ENCODE measurements around the gene ARSI. TPM values are rescaled to one million over a fixed set of nuclear protein-coding genes. Genes with fewer than 3 reads are reported as not detected.

The ARSI gene
- total and polyA plus RNA-seq, 4 donors = 0.23 to 0.51 (median 0.33) TPM; not detected in 1

DNA sequence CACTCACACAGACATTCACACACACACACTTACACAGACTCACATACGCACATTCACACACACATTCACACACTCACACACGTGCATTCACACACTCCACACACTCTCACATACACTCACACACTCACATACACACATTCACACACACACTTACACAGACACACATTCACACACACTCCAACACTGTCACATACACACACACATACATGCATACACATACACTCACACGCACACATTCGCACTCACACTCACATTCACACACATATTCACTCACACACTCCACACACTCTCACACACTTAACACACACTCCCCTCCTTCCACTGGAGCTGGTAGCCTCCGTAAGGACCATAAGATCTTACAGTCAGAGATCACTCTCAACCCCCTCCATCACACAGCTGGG lies 39.3 kb downstream of the ARSI start:
- H3K27me3 ChIP-seq (ENCODE audit: control insufficient read depth in 4 of 4, insufficient read depth in 4 of 4, low read length in 3 of 4) = no peaks in the 10 kb centered on the region
- no peaks in the 10 kb centered on the region for H3K36me3 ChIP-seq (ENCODE audit: control insufficient read depth in 4 of 4, insufficient read depth in 3 of 4, low read depth in 1 of 4, low read length in 3 of 4)
- no peak overlapping the region for H3K27ac ChIP-seq (ENCODE audit: low read depth in 1 of 2, low read length in 2 of 2)
- no peak overlapping the region for H3K4me3 ChIP-seq (ENCODE audit: low read depth in 1 of 3, low read length in 3 of 3)
- H3K9ac ChIP-seq (ENCODE audit: low read depth in 1 of 2, low read length in 2 of 2) = no peak overlapping the region
- 94% methylated on average over 5 of the region's 5 CpGs for WGBS
- no peaks in the 10 kb centered on the region for H3K9me3 ChIP-seq (ENCODE audit: control insufficient read depth in 4 of 4, low read length in 3 of 4)
- TF ChIP-seq, protein P1, sequence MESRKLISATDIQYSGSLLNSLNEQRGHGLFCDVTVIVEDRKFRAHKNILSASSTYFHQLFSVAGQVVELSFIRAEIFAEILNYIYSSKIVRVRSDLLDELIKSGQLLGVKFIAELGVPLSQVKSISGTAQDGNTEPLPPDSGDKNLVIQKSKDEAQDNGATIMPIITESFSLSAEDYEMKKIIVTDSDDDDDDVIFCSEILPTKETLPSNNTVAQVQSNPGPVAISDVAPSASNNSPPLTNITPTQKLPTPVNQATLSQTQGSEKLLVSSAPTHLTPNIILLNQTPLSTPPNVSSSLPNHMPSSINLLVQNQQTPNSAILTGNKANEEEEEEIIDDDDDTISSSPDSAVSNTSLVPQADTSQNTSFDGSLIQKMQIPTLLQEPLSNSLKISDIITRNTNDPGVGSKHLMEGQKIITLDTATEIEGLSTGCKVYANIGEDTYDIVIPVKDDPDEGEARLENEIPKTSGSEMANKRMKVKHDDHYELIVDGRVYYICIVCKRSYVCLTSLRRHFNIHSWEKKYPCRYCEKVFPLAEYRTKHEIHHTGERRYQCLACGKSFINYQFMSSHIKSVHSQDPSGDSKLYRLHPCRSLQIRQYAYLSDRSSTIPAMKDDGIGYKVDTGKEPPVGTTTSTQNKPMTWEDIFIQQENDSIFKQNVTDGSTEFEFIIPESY (IDR thresholded peaks at IDR 0.05) = no peak
- TF ChIP-seq, protein P2, sequence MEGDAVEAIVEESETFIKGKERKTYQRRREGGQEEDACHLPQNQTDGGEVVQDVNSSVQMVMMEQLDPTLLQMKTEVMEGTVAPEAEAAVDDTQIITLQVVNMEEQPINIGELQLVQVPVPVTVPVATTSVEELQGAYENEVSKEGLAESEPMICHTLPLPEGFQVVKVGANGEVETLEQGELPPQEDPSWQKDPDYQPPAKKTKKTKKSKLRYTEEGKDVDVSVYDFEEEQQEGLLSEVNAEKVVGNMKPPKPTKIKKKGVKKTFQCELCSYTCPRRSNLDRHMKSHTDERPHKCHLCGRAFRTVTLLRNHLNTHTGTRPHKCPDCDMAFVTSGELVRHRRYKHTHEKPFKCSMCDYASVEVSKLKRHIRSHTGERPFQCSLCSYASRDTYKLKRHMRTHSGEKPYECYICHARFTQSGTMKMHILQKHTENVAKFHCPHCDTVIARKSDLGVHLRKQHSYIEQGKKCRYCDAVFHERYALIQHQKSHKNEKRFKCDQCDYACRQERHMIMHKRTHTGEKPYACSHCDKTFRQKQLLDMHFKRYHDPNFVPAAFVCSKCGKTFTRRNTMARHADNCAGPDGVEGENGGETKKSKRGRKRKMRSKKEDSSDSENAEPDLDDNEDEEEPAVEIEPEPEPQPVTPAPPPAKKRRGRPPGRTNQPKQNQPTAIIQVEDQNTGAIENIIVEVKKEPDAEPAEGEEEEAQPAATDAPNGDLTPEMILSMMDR (IDR thresholded peaks at IDR 0.05; ENCODE audit: low read depth, low read length, missing input control) = no peak
- TF ChIP-seq GABPA (IDR thresholded peaks at IDR 0.05 in 1 of 2, conservative IDR thresholded peaks at IDR 0.05 in 1 of 2) (no peak), RXRA (IDR thresholded peaks at IDR 0.05) (no peak), NR2F2 (IDR thresholded peaks at IDR 0.05) (no peak), TAF1 (conservative IDR thresholded peaks at IDR 0.05) (no peak), FOXA2 (IDR thresholded peaks at IDR 0.05) (no peak), EGR1 (IDR thresholded peaks at IDR 0.05; ENCODE audit: low read depth in 2 of 2) (no peak), YY1 (IDR thresholded peaks at IDR 0.05) (no peak), HNF4G (IDR thresholded peaks at IDR 0.05) (no peak), HNF4A (conservative IDR thresholded peaks at IDR 0.05) (no peak)
- TF ChIP-seq, protein P3, sequence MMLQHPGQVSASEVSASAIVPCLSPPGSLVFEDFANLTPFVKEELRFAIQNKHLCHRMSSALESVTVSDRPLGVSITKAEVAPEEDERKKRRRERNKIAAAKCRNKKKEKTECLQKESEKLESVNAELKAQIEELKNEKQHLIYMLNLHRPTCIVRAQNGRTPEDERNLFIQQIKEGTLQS (IDR thresholded peaks at IDR 0.05) = no peak
- TF ChIP-seq, protein P4, sequence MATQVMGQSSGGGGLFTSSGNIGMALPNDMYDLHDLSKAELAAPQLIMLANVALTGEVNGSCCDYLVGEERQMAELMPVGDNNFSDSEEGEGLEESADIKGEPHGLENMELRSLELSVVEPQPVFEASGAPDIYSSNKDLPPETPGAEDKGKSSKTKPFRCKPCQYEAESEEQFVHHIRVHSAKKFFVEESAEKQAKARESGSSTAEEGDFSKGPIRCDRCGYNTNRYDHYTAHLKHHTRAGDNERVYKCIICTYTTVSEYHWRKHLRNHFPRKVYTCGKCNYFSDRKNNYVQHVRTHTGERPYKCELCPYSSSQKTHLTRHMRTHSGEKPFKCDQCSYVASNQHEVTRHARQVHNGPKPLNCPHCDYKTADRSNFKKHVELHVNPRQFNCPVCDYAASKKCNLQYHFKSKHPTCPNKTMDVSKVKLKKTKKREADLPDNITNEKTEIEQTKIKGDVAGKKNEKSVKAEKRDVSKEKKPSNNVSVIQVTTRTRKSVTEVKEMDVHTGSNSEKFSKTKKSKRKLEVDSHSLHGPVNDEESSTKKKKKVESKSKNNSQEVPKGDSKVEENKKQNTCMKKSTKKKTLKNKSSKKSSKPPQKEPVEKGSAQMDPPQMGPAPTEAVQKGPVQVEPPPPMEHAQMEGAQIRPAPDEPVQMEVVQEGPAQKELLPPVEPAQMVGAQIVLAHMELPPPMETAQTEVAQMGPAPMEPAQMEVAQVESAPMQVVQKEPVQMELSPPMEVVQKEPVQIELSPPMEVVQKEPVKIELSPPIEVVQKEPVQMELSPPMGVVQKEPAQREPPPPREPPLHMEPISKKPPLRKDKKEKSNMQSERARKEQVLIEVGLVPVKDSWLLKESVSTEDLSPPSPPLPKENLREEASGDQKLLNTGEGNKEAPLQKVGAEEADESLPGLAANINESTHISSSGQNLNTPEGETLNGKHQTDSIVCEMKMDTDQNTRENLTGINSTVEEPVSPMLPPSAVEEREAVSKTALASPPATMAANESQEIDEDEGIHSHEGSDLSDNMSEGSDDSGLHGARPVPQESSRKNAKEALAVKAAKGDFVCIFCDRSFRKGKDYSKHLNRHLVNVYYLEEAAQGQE (IDR thresholded peaks at IDR 0.05) = no peak
- TF ChIP-seq, protein P5, sequence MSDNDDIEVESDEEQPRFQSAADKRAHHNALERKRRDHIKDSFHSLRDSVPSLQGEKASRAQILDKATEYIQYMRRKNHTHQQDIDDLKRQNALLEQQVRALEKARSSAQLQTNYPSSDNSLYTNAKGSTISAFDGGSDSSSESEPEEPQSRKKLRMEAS (IDR thresholded peaks at IDR 0.05) = no peak
- no peak for DNase-seq (ENCODE audit: low spot score)
- peaks cover 10 to 31% (median 22%) of the 10 kb centered on the region in 4 donors for H3K4me1 ChIP-seq (ENCODE audit: control insufficient read depth in 4 of 4, insufficient read depth in 4 of 4, low read length in 3 of 4)

DNA sequence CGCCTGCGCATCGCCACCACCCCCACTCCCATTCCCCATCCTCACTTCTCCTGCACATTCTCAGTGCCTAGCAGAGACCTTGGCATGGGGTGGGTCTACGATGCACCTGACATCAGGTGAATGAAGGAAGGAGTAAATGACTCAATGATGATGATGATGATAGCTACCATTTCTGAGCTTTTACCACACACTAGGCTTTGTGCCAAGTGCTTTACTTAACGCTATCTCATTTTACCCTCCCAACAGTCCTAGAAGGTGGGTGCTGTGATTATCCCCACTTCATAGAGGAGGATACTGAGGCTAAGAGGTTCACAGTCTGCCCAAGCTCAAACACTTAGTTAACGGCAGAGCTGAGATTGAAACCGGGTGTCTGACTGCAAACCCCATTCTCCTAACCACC lies 40.2 kb downstream of the ARSI start:
- Histone ChIP-seq H3K36me3 (ENCODE audit: control insufficient read depth in 4 of 4, insufficient read depth in 3 of 4, low read depth in 1 of 4, low read length in 3 of 4) (no peaks in the 10 kb centered on the region), H3K9ac (ENCODE audit: low read depth in 1 of 2, low read length in 2 of 2) (no peak overlapping the region), H3K9me3 (ENCODE audit: control insufficient read depth in 4 of 4, low read length in 3 of 4) (no peaks in the 10 kb centered on the region), H3K4me1 (ENCODE audit: control insufficient read depth in 4 of 4, insufficient read depth in 4 of 4, low read length in 3 of 4) (peaks cover 10 to 30% (median 22%) of the 10 kb centered on the region in 4 donors), H3K27ac (ENCODE audit: low read depth in 1 of 2, low read length in 2 of 2) (no peak overlapping the region), H3K27me3 (ENCODE audit: control insufficient read depth in 4 of 4, insufficient read depth in 4 of 4, low read length in 3 of 4) (no peaks in the 10 kb centered on the region), H3K4me3 (ENCODE audit: low read depth in 1 of 3, low read length in 3 of 3) (no peak overlapping the region)
- no peak for DNase-seq (ENCODE audit: low spot score)
- 93% methylated on average over 7 of the region's 7 CpGs for WGBS
- no peak for TF ChIP-seq TAF1 (conservative IDR thresholded peaks at IDR 0.05)
- TF ChIP-seq YY1 (IDR thresholded peaks at IDR 0.05) = no peak
- TF ChIP-seq, protein P3 (IDR thresholded peaks at IDR 0.05) = no peak
- TF ChIP-seq, protein P5 (IDR thresholded peaks at IDR 0.05) = no peak

All from liver (tissue), 9 donors.